Transverse colon (tissue), 4 donors: Measurements from ENCODE around the gene KRT28.

Experiments
- CTCF ChIP-seq, 5 experiments: fragments of 200-600 bp in 3 of 5; fragments of 450-650 bp in 2 of 5; sonication (generic) in 3 of 5; IDR thresholded peaks; 1 replicate in 2 of 5; 2 replicates in 3 of 5; pipeline ENCODE4 v1.5.1; 2016 to 2017; ENCODE audit warnings: antibody characterized with exemption in 5 of 5, inconsistent platforms in 3 of 5, mild to moderate bottlenecking in 2 of 5, moderate library complexity in 1 of 5
- EP300 ChIP-seq: sonication (generic); formaldehyde crosslinking; IDR thresholded peaks from one replicate; pipeline ENCODE4 v1.6.1; 2017; ENCODE audit warnings: antibody characterized with exemption, low read depth
- POLR2A ChIP-seq: fragments of 450-650 bp; IDR thresholded peaks from one replicate; pipeline ENCODE4 v1.6.1; 2016; ENCODE audit warnings: antibody characterized with exemption, mild to moderate bottlenecking, moderate library complexity
- POLR2AphosphoS5 ChIP-seq, 3 donors: sonication (generic); formaldehyde crosslinking; IDR thresholded peaks; one replicate each; pipeline ENCODE4 v1.6.1; 2016; ENCODE audit warnings: antibody characterized with exemption in 3 of 3

GRCh38 chr17:40778461-40778860 is 21.3 kb downstream of the KRT28 start:
- TF ChIP-seq CTCF (IDR thresholded peaks at IDR 0.05) (no peak), POLR2A (no peak), POLR2AphosphoS5 (IDR thresholded peaks at IDR 0.05) (no peak), EP300 (no peak)
